Measurements from ENCODE around the gene PTGR3.

The PTGR3 gene

GRCh38 chr18:75235896-75236295 is 27.0 kb upstream of the PTGR3 start:
- no peak for DNase-seq (ENCODE audit: low spot score)

DNA sequence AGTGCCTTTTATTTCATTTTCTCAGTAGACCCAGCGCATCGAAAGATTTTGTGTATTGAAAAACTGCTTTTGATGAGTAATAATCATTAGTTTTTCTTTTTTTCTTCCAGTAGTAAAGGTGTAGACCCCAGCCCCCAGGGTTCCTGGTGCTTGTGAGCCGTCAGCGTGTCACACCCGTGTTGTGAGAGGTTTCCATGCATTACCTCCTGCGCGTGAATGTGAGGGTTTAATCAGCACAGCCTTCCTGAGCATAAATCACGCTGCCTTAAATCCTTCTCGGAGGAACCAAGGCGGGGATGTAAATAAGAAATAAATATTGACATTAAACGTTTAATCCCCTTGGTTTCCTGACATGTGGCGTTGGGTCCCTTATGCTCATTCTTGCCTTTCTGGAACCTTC is 26.0 kb upstream of the PTGR3 start:
- DNase-seq (ENCODE audit: low spot score) = no peak

DNA sequence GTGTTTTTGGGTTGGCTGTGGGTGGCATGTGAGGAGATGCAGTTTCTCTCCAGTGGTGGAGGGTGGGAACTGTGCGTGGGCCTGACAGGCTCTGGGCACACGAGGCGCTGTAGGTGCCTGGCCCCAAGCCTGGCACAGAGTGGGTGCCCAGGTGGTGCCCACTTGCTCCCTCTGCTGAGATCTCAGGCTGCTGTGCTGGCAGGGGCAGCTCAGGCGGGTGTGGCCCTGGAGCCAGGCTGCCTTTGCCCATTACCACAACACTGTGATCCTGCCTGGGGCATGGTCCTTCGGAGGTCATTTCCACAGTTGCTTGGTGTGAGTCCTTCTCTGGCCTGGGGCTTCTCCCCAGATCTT is 22.1 kb upstream of the PTGR3 start:
- no peak for DNase-seq (ENCODE audit: low spot score)

DNA sequence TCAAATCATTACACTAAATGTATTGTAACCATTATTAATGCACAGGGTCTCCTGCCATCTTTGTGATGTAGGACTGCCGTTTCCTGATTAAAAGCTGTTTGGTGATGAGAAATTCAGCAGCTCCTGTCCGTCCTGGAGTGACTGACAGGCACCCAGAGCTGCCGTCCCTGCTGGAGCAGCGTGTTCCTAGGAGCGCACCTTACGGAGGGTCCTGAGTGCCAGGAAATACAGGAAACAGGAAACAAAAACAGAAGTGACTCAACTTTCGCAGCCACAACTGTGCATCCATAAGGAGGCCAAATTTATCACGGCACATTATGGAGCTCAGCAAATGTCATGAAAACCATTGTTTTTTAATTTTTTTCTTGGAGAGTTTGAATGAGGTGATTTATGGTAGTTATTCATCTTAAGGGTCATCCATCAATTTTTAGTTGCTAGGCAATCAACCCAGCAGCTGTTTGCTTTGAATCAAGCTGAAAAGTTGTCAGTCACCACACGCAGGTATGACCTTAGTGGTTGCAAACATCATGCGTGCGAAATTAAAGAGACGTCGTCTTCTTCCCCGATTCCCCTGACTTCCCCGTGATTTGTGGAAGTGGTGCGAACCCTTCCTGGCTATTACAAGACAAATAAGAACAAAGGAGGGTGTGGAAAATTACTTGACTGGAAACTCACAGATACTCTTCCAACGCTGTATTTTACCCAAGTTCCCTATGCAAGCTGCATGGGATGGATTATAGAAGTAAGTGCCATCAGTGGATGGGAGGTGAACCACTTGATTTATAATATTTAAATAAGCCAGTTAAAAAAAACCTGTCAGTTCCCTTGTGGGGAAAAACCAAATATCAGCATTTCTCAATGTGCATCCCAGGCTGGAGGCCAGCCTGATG is 21.5 kb upstream of the PTGR3 start:
- DNase-seq (ENCODE audit: low spot score) = no peak

DNA sequence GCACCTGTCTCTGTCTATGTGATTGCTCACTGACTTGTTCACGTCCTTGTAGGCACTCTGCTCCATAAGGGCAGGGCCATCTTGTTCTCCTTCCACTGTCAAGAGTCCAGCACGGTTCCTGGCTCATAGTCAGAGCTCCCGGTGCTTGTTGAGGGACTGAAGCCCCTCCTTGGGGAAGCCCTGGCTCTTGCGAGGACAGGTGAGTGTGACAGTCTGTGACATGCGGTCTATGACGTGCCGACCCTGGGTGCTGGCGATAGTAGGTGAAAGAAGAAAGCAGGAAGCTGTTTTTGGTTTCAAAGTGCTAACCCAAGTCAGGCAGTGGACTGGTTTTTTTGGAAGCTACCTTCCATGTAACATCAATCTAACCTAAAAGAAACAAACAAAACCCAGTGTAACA is 20.5 kb upstream of the PTGR3 start:
- DNase-seq (ENCODE audit: low spot score) = no peak

GRCh38 chr18:75228967-75229366 is 20.0 kb upstream of the PTGR3 start:
- no peak for DNase-seq (ENCODE audit: low spot score)

DNA sequence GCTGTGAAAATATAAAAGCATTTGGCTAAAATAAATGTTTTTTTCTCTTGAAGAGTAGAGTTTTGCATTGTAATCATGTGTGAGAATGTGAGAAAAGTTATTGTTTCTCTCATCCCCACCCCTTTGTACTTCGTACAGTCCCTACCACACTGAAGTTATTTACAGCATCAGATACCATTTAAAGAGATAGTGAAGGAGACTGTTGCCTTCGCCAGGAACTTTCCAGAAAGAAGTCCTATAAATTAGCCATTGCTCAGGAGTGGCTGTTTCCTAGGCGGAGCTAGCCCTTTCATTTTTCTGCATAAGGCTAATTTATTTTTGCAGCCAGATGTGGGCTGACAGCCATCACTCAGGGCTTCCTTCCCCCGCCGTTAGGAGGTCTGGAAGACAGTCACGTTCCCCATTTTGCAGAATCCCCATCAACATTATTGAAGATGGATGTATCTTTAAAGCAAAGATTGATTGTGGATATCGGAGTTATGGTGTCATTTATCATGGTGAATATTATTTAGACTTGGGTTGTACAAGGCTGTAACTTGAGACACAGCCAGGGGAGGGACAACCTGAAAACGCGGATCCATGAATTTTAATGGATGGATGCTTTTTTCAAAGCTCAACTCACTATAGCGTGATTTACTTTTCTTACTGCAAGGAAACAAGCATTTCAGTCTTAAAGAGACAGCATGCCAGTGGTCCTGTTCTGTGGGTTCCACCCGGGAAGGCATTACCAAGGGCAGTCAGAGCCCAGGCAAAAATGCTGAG is 18.8 kb upstream of the PTGR3 start:
- no peak for DNase-seq (ENCODE audit: low spot score)

DNA sequence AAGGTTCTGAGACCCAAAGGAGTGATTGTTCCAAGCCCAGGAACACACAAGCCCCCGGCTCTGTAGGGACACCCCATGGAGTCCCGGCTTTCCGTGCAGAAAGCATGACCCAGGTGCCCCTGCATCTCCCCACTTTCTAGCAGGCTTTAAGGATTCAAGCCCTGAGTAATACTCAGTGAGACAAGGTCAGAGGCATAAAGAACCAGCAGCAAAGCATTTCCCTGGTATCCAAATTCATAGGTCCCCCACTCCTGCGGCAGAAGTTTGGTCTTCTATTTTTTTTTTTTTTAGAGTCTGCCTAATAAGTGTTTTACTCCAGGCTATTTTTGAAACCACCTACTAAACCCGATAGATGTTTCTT is 18.0 kb upstream of the PTGR3 start:
- no peak for DNase-seq (ENCODE audit: low spot score)

DNA sequence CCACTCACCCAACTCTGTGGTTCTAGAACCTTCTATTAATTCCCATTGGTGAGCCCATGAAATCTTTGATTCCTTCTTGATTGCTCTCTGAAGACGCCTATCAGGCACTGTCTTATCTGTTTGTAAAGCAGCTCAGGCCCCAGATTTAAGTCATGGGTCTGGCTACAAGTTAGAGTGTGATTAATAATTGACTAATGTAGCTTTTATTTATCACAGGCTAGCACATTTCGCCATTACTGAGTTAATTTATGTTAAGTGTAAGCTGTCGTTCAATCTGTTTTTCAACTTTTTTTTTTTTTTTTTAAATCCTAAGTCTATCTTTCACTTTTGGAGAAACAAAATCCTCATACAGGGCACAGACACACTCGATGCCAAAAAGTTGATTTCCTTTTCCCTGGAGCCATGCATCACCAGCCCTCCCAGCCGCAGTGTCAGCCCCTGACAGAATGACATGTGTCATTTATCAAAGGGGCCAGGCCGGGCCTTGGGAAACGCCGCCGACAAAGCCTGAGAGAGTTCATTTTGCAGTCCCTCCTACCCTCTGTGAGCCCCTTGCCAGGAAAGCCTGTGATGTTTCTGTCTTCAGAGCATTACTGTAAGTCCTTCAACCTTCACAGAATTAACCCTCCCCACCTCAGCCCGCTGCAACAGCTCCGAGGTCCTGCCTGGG is 17.5 kb upstream of the PTGR3 start:
- DNase-seq (ENCODE audit: low spot score) = no peak

- DNase-seq (ENCODE audit: low spot score) = no peak
These were observed 14.9 kb upstream of the PTGR3 start for GRCh38 chr18:75223687-75224347.

DNA sequence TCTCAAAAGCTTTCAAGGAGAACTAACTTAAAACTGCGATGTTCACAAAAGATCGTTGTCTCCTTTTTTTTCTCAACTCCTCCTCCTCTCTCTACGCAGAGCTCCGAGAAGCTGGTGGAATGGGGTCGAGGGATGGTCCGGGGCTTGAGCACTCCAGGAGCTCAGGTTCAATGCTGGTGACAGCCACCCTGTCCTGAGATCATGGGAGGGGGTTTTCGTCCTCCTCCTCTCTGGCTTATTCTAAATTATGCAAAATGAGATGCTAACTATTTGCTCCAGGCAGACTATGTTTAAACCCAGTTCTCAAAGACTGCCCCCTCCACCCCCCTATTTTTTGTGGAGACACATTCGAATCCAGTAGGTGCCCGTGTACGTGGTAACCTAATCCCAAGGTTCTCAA is 13.5 kb upstream of the PTGR3 start:
- no peak for DNase-seq (ENCODE audit: low spot score)

- no peak for DNase-seq (ENCODE audit: low spot score)
These were observed 13.0 kb upstream of the PTGR3 start for GRCh38 chr18:75221897-75222296.

- no peak for DNase-seq (ENCODE audit: low spot score)
These were observed 12.5 kb upstream of the PTGR3 start for GRCh38 chr18:75221397-75221796.

GRCh38 chr18:75220551-75221355 is 11.8 kb upstream of the PTGR3 start:
- no peak for DNase-seq (ENCODE audit: low spot score)

- DNase-seq (ENCODE audit: low spot score) = no peak
These were observed 10.9 kb upstream of the PTGR3 start for GRCh38 chr18:75219745-75220375.

- DNase-seq (ENCODE audit: low spot score) = no peak
These were observed 9.4 kb upstream of the PTGR3 start for GRCh38 chr18:75218065-75218923.

DNA sequence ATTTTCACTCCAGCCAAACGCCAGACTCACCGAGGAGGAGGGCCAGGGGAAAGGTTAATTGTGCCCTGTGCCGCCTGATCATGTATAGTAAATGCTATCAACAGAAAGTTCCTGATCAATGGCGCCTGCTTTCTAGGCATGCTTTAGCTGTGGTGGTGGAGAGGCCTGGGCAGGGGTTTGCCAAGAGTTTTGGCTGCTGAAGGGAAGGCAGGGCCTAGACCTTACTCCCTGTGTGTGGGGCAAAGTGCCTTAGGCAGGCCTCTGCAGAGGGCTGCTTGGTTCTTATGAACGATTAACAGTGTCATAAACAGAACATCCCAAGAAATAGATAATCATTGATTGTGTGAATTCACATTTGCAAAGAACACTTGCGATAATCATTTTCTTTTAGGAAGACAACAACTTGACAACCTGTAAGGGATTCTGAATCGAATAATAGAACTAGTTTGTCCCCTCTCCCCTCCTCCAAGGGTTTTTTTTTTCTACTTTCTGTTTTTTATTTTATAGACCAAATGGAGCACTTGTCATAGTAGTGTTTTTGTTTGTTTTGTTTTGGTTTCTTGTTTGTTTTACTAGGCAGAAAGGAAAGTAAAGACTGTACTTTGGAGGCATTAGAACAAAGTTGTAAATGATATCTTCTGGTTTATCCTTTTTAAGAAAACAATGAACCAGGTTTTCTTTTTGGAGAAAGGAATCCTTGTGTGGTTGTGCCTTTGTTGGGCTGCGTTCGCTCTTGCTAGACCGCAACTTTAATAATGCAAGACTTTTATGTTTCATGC is 8.2 kb upstream of the PTGR3 start:
- DNase-seq (ENCODE audit: low spot score) = no peak

DNA sequence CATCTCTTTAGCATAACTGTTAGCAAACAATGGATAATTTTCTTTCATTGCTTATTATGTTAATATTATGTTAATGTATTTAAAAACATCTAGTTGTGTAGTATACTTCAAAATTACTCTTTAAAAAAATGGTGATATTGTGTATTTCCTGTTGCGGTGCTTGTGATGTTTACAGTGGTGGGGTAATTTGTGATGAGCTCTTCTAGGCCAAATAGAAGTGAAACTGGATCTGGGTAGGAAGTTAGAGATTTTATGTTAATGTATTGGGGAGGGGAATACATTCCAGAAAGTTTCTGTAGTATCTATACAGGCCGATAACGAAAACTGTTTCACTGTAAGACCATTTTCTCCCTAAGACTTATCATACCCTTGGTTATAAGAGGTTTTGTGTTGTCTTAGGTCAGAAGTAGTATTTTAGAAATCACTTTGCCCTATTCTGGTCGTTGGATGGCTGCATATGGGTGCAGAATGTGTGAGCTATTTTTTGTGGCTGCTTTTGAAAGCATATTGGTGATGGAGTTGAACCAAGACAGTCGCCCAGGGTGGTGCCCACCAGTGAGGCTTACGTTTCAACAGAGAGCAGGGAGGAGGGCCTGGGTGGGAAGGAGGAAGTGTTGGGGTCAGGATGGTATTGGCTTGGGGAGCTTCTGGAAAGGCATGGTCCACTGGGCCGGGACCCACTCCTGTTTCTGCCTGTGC is 7.4 kb upstream of the PTGR3 start:
- DNase-seq (ENCODE audit: low spot score) = no peak

DNA sequence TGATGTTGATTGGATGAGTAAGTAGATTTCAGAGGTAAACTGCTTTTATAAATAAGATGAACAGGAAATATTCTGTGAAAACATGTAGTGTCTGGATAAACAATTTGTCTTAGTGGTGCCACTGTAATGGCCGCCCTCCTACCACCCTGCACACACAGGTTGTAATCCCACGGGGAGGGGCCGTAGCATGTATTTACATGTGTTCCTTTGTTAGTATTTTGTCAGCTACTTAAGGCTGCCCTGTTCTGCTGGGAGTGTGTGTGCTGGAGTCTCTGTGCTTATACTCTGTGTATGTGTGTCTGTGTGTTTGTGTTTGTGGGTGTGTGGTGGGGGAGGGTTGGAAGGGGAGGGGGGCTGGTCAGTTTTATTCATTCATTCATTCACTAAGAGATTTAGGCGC is 6.7 kb upstream of the PTGR3 start:
- no peak for DNase-seq (ENCODE audit: low spot score)
